Fibroblast of lung (primary cell): ENCODE measurements around the gene GPR84.

ENCODE experiments used
- CTCF ChIP-seq, 2 donors: IDR thresholded peaks in 1 of 2; conservative IDR thresholded peaks in 1 of 2; 1 replicate in 1 of 2; 2 replicates in 1 of 2; pipeline ENCODE4 v1.5.1; 2011 to 2012; ENCODE audit warnings: low read length in 2 of 2, control low read depth in 1 of 2, inconsistent platforms in 1 of 2, low read depth in 1 of 2, mild to moderate bottlenecking in 1 of 2
- EZH2 ChIP-seq: IDR thresholded peaks from 2 replicates; pipeline ENCODE4 v1.5.1; 2012; ENCODE audit warnings: low read length, control low read depth, mild to moderate bottlenecking; ENCODE audit errors: missing control alignments

- TF ChIP-seq CTCF (conservative IDR thresholded peaks at IDR 0.05 in 1 of 2, IDR thresholded peaks at IDR 0.05 in 1 of 2; ENCODE audit: low read depth in 1 of 2, low read length in 2 of 2) (no peak), EZH2 (no peak)
Measured at GRCh38 chr12:54352891-54353874, 11.1 kb downstream of the GPR84 start.
